A549 (cell line): Measurements from ENCODE around the gene C2.

Source experiments
- HDAC2 ChIP-seq: fragments of 200-600 bp; sonication (generic); IDR thresholded peaks from 2 replicates; pipeline ENCODE4 v1.6.1; 2016
- POLR2A ChIP-seq: IDR thresholded peaks from 2 replicates; pipeline ENCODE4 v1.6.1; 2012; ENCODE audit warnings: mild to moderate bottlenecking, low read length

- TF ChIP-seq POLR2A (no peak), HDAC2 (no peak)
Measured at GRCh38 chr6:31918069-31918720, 9.3 kb upstream of the C2 start.
